Testis (tissue), 2 donors: ENCODE results near the gene SEPHS1.

Experiments
- POLR2A ChIP-seq: fragments of 450-650 bp; IDR thresholded peaks from one replicate; pipeline ENCODE4 v1.6.1; 2017; ENCODE audit warnings: antibody characterized with exemption, mild to moderate bottlenecking, moderate library complexity
- TF ChIP-seq, protein P1 (sequence below), 3 experiments: fragments of 450-650 bp in 2 of 3; fragments of 200-600 bp in 1 of 3; sonication (generic) in 1 of 3; IDR thresholded peaks; one replicate each; pipeline ENCODE4 v1.5.1; 2016 to 2019; ENCODE audit warnings: antibody characterized with exemption in 3 of 3, mild to moderate bottlenecking in 2 of 3, moderate library complexity in 1 of 3

DNA sequence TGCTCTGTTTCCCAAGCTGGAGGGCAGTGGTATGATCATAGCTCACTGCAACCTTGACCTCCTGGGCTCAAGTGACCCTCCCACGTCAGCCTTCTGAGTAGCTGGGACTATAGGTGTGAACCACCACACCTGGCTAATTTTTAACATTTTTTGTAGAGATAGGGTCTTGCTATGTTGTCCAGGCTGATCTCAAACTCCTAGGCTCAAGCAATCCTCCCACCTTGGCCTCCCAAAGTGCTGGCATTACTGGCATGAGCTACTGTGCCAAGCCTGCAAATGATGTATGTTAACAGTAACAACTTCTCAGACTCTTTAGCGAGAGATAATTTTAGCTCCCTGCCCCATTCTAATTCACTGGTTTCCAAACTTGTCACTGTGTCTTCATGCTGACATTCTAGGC lies 27.7 kb upstream of the SEPHS1 start:
- no peak for TF ChIP-seq POLR2A
- TF ChIP-seq, protein P1, sequence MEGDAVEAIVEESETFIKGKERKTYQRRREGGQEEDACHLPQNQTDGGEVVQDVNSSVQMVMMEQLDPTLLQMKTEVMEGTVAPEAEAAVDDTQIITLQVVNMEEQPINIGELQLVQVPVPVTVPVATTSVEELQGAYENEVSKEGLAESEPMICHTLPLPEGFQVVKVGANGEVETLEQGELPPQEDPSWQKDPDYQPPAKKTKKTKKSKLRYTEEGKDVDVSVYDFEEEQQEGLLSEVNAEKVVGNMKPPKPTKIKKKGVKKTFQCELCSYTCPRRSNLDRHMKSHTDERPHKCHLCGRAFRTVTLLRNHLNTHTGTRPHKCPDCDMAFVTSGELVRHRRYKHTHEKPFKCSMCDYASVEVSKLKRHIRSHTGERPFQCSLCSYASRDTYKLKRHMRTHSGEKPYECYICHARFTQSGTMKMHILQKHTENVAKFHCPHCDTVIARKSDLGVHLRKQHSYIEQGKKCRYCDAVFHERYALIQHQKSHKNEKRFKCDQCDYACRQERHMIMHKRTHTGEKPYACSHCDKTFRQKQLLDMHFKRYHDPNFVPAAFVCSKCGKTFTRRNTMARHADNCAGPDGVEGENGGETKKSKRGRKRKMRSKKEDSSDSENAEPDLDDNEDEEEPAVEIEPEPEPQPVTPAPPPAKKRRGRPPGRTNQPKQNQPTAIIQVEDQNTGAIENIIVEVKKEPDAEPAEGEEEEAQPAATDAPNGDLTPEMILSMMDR (IDR thresholded peaks at IDR 0.05), result no peak
